K562 (cell line): Measurements from ENCODE around the gene OLFML1. TPM values are rescaled to one million over a fixed set of nuclear protein-coding genes. Genes with fewer than 3 reads are reported as not detected.

ENCODE experiments used
- ATAC-seq: fragments of 200-7000 bp; cut with Tn5 transposase; 3 replicates; pipeline ENCODE4 v1.9.1; 2020; ENCODE audit warnings: moderate library complexity
- BruUV-seq: library from RNA; stranded (reverse); fragments of 400-500 nt; replicated peaks from 2 replicates; lab custom pipeline; 2021; lab: Mats Ljungman, UMichigan
- CTCF ChIA-PET: fragments of 300-600 bp; formaldehyde crosslinking; extraction: SDS; loops from one replicate; lab custom pipeline; 2021; ENCODE audit warnings: low intra/inter-chr PET ratio; lab: Yijun Ruan, JAX
- POLR2A ChIA-PET: fragments of 300-600, 350-650 bp; sonication (Branson Sonifier 250); formaldehyde crosslinking; extraction: SDS; loops from one replicate; lab custom pipeline; 2021; ENCODE audit warnings: antibody characterized with exemption, inconsistent platforms; lab: Yijun Ruan, JAX
- DNase-seq, 4 experiments: peaks; one replicate each; pipeline versions ENCODE4 v3.0.0 to v3.0.0-alpha.2; 2011 to 2018; ENCODE audit warnings: low spot score in 3 of 4, mixed read lengths in 3 of 4; ENCODE audit errors: extremely low read depth in 1 of 4
- FAIRE-seq: peaks from 2 replicates; lab custom pipeline; 2011; peaks lifted over from hg19 to GRCh38; lab: Jason Lieb, UNC
- H2AFZ ChIP-seq: 2 replicates; pipeline ENCODE4 v1.6.0; 2011; ENCODE audit warnings: low read depth, low read length, control low read depth, inconsistent platforms
- H3K27ac ChIP-seq: fragments of 200-600 bp; 3 replicates; pipeline ENCODE4 v1.8.0; 2011; ENCODE audit warnings: low read depth, mild to moderate bottlenecking, control low read depth, inconsistent platforms, low read length, moderate library complexity, mixed read lengths; ENCODE audit errors: extremely low read depth
- H3K27me3 ChIP-seq, 2 experiments: fragments of 300-600 bp in 1 of 2; 2 replicates in 1 of 2; 3 replicates in 1 of 2; pipeline versions ENCODE4 v1.6.0 to v1.8.0; 2011; ENCODE audit warnings: inconsistent platforms in 2 of 2, low read length in 2 of 2, mild to moderate bottlenecking in 1 of 2, mixed read lengths in 1 of 2, moderate library complexity in 1 of 2; ENCODE audit not compliant: control insufficient read depth in 2 of 2, insufficient read depth in 2 of 2
- H3K36me3 ChIP-seq: fragments of 300-600 bp; 3 replicates; pipeline ENCODE4 v1.8.0; 2011; ENCODE audit warnings: mild to moderate bottlenecking, low read length, inconsistent platforms; ENCODE audit not compliant: control insufficient read depth, insufficient read depth
- H3K4me1 ChIP-seq, 2 experiments: fragments of 200-600 bp in 1 of 2; replicated peaks in 1 of 2; 2 replicates in 1 of 2; 3 replicates in 1 of 2; pipeline versions ENCODE4 v1.5.1 to v1.8.0; 2011; ENCODE audit warnings: inconsistent platforms in 2 of 2, low read length in 2 of 2, mild to moderate bottlenecking in 1 of 2, mixed read lengths in 1 of 2, moderate library complexity in 1 of 2; ENCODE audit not compliant: control insufficient read depth in 2 of 2, insufficient read depth in 2 of 2
- H3K4me2 ChIP-seq: 2 replicates; pipeline ENCODE4 v1.6.1; 2011; ENCODE audit warnings: low read length, control low read depth, inconsistent platforms, mixed read lengths; ENCODE audit not compliant: insufficient read depth
- H3K4me3 ChIP-seq: fragments of 200-600 bp; sonication (generic), shearing (Covaris generic); 2 replicates; pipeline ENCODE4 v1.5.1; 2016; ENCODE audit warnings: control low read depth, inconsistent platforms
- H3K79me2 ChIP-seq: fragments of 200-600 bp; 3 replicates; pipeline ENCODE4 v1.8.0; 2011; ENCODE audit warnings: low read length, inconsistent platforms; ENCODE audit not compliant: control insufficient read depth, insufficient read depth
- H3K9ac ChIP-seq, 2 experiments: 2 replicates each; pipeline versions ENCODE4 v1.6.0 to v1.6.1; 2011; ENCODE audit warnings: low read depth in 2 of 2, low read length in 2 of 2, control low read depth in 1 of 2, inconsistent platforms in 1 of 2, mild to moderate bottlenecking in 1 of 2, mixed read lengths in 1 of 2; ENCODE audit not compliant: insufficient read depth in 1 of 2
- H3K9me1 ChIP-seq: one replicate; pipeline ENCODE4 v1.6.0; 2011; ENCODE audit warnings: inconsistent platforms, mild to moderate bottlenecking, low read length, moderate library complexity; ENCODE audit not compliant: control insufficient read depth, insufficient read depth
- H3K9me3 ChIP-seq: replicated peaks from 2 replicates; pipeline ENCODE4 v1.5.1; 2011; ENCODE audit warnings: low read depth, low read length, inconsistent platforms; ENCODE audit not compliant: control insufficient read depth, insufficient read depth
- H4K20me1 ChIP-seq: replicated peaks from 2 replicates; pipeline ENCODE4 v1.6.1; 2011; ENCODE audit warnings: low read length, inconsistent platforms, mixed read lengths; ENCODE audit not compliant: control insufficient read depth, insufficient read depth
- E2F3 ChIP-seq: fragments of 250-450 bp; sonication (Bioruptor Pico); IDR thresholded peaks from 2 replicates; pipeline ENCODE4 v1.4.0; 2020; ENCODE audit warnings: mild to moderate bottlenecking
- MYC ChIP-seq, 2 experiments: fragments of 250-450 bp in 1 of 2; sonication (Bioruptor Pico) in 1 of 2; IDR thresholded peaks; 2 replicates each; pipeline versions ENCODE4 v1.5.1 to v1.6.1; 2012 to 2021; ENCODE audit warnings: low read depth in 2 of 2, borderline replicate concordance in 1 of 2, improper control_type of control experiment in 1 of 2, low read length in 1 of 2, mild to moderate bottlenecking in 1 of 2, moderate library complexity in 1 of 2
- NBN ChIP-seq: fragments of 450-650 bp; IDR thresholded peaks from 2 replicates; pipeline ENCODE4 v1.6.1; 2016; ENCODE audit warnings: low read depth, mild to moderate bottlenecking
- WGBS: fragments of 100-300 bp; shearing (Covaris generic); methylation state at CpG from one replicate; pipeline ENCODE4 v1.1.6; 2016; ENCODE audit warnings: low coverage, mixed read lengths; ENCODE audit not compliant: insufficient coverage; ENCODE audit errors: missing lambda C conversion rate; 5-methylcytosine and 5-hydroxymethylcytosine counted together
- in situ Hi-C: fragments of 300-500 bp; cut with MboI; formaldehyde crosslinking; loops from 4 replicates; pipeline ENCODE4 v1.15.0; 2018; ENCODE audit warnings: inconsistent platforms, mixed read lengths
- intact Hi-C: fragments of 100-400 bp; cut with micrococcal nuclease; formaldehyde crosslinking; loops from 2 replicates; pipeline ENCODE4 v1.14.2; 2022
- polyA plus RNA-seq, 8 experiments: library from polyadenylated mRNA; depleted of rRNA in 4 of 8; stranded (reverse) in 5 of 8; unstranded in 3 of 8; fragments of >200 nt; fragmentation: Nextera tagmentation in 2 of 8; fragmentation: Illumina TruSeq in 1 of 8; extraction: Ambion mirVana in 2 of 8; extraction: Trizol in 1 of 8; gene quantifications; 2 replicates each; pipeline versions ENCODE4 v1.2.1 to v1.2.3, GENCODE V29; 2011 to 2014; ENCODE audit warnings: inconsistent platforms in 1 of 8, missing spikeins in 1 of 8
- total RNA-seq, 7 experiments: library from RNA; depleted of rRNA in 6 of 7; stranded (reverse); fragments of >200 nt in 6 of 7; fragmentation: Illumina TruSeq in 2 of 7; extraction: Trizol in 2 of 7; gene quantifications; 2 replicates each; pipeline versions ENCODE4 v1.2.1 to v1.2.3, GENCODE V29; 2011 to 2021; ENCODE audit warnings: low replicate concordance in 1 of 7
- TF ChIP-seq, protein P1 (sequence below): fragments of 250-450 bp; sonication (Bioruptor Pico); IDR thresholded peaks from 2 replicates; pipeline ENCODE4 v1.5.0; 2021
- TF ChIP-seq, protein P2 (sequence below): fragments of 200-600 bp; sonication (generic); IDR thresholded peaks from one replicate; pipeline ENCODE4 v1.6.1; 2012; ENCODE audit warnings: mild to moderate bottlenecking, low read depth, low read length, inconsistent platforms

OLFML1 gene
- total and polyA plus RNA-seq, 9 of the 15 experiments (the other 6 are each of a cell fraction or from before 2014, with no cell fraction given), result not detected

DNA sequence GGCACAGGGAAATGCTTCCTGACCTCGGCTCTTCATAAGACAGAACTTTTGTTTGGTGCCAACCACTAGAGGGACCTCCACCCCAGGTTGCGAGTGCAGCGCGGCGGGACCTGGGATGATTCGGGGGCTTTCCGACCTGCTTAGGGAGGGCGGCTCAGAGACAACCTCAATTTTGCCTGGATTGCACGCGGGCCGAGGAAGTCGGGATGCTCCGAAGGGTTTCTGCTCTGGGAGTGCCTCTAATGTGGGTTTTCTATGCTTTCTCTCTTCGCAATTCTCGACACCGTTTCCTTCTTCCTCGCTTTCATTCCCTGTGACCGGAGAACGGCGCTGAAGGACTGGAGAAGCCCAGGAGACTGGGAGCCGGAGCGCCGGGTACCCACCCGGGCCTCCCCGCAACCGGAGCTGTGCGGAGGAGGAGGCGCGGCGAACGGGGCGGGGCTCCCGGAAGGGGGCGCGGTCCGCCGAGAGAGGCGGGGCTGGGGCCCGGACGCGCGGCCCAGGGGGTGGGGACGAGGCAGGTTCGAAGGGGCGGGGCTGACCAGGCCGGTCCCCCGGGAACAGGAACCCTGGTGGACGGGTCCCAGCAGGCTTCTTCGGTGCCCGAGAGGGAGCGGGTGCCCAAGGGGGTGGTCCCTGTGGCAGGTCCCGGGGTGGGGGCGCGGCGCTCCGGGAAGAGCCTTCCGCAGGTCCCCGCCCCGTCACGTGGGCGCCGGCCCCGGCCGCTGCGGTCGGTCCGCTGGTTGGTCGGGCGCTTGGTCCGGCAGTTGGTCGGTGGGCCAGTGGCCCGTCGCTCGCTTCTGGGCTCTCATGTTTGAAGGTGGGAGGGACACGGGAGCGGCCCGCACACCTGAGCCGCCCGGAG lies 28.2 kb downstream of the OLFML1 start, which contains the start of gene PPFIBP2 (continued):
- TF ChIP-seq, protein P1, sequence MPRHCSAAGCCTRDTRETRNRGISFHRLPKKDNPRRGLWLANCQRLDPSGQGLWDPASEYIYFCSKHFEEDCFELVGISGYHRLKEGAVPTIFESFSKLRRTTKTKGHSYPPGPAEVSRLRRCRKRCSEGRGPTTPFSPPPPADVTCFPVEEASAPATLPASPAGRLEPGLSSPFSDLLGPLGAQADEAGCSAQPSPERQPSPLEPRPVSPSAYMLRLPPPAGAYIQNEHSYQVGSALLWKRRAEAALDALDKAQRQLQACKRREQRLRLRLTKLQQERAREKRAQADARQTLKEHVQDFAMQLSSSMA (CRISPR knock-in tag), result 0 out of 2 replicates have a peak, but pooled peaks have one; percentile 27

DNA sequence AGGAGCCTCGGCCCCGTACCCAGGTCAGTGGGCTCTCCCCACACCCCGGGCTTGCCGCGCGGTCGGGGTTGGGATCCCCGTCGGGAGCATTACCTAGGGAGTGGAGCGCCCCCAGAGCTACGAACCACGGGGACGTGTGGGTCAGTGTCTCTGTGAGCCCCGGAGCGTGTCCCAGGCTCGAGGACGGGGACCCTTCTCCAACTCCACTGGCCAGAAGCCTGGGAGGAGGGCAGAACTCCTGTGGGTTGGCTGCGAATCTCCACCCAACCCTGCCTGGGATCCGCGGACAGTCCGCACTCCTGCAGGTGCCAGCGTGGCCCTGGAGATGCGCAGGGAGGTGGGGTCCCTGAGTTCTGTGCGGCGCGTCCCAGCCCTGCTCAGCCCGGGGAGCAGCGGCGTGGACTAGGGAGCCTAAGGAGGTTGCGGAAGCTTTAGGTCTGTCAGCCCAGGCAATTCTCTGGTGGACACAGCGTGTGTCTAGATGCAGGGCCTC lies 28.8 kb downstream of the OLFML1 start:
- Histone ChIP-seq H3K79me2 (no peaks in the 10 kb centered on the region), H3K4me3 (peak overlapping the region; percentile 70), H3K4me2 (peak overlapping the region; percentile 80), H3K27me3 (peaks cover 4 to 35% of the 10 kb centered on the region in 2 experiments; a peak in 4 of 5 replicates), H2AFZ (peak overlapping the region; percentile 93), H3K36me3 (no peaks in the 10 kb centered on the region), H4K20me1 (0 out of 2 replicates have a peak, but pooled peaks cover 2% of the 10 kb centered on the region), H3K4me1 (peaks cover 0 to 18% of the 10 kb centered on the region in 2 experiments; a peak in 3 of 5 replicates), H3K9me3 (no peaks in the 10 kb centered on the region), H3K9me1 (no peaks in the 10 kb centered on the region), H3K27ac (no peak overlapping the region; the same call in 2 of the 3 replicates), H3K9ac (peak overlapping the region; percentile 51 to 87; a peak in 3 of 4 replicates)
- ATAC-seq (peak; percentile 52), FAIRE-seq (no peak), DNase-seq (peak in 1 of 4 experiments; percentile 12)
- CTCF ChIA-PET, result no interaction called here
- POLR2A ChIA-PET, result interaction anchor here (0.6 to 0.9 kb wide), 2 partner anchors 26 to 139 kb away, joined by 3 to 5 read pairs; no protein-coding TSS in a partner anchor
- WGBS, result 23% methylated on average over 25 of the region's 31 CpGs
- intact Hi-C loops (no loop called here), in situ Hi-C loops (no loop called here)
- no TSS peak for BruUV-seq
- no peak for TF ChIP-seq MYC (IDR thresholded peaks at IDR 0.05; ENCODE audit: low read depth, low read length)
- peak; percentile 42; the same call in 1 of the 2 replicates for TF ChIP-seq MYC (CRISPR knock-in tag; IDR thresholded peaks at IDR 0.05; ENCODE audit: borderline replicate concordance, low read depth)
- TF ChIP-seq, protein P2, sequence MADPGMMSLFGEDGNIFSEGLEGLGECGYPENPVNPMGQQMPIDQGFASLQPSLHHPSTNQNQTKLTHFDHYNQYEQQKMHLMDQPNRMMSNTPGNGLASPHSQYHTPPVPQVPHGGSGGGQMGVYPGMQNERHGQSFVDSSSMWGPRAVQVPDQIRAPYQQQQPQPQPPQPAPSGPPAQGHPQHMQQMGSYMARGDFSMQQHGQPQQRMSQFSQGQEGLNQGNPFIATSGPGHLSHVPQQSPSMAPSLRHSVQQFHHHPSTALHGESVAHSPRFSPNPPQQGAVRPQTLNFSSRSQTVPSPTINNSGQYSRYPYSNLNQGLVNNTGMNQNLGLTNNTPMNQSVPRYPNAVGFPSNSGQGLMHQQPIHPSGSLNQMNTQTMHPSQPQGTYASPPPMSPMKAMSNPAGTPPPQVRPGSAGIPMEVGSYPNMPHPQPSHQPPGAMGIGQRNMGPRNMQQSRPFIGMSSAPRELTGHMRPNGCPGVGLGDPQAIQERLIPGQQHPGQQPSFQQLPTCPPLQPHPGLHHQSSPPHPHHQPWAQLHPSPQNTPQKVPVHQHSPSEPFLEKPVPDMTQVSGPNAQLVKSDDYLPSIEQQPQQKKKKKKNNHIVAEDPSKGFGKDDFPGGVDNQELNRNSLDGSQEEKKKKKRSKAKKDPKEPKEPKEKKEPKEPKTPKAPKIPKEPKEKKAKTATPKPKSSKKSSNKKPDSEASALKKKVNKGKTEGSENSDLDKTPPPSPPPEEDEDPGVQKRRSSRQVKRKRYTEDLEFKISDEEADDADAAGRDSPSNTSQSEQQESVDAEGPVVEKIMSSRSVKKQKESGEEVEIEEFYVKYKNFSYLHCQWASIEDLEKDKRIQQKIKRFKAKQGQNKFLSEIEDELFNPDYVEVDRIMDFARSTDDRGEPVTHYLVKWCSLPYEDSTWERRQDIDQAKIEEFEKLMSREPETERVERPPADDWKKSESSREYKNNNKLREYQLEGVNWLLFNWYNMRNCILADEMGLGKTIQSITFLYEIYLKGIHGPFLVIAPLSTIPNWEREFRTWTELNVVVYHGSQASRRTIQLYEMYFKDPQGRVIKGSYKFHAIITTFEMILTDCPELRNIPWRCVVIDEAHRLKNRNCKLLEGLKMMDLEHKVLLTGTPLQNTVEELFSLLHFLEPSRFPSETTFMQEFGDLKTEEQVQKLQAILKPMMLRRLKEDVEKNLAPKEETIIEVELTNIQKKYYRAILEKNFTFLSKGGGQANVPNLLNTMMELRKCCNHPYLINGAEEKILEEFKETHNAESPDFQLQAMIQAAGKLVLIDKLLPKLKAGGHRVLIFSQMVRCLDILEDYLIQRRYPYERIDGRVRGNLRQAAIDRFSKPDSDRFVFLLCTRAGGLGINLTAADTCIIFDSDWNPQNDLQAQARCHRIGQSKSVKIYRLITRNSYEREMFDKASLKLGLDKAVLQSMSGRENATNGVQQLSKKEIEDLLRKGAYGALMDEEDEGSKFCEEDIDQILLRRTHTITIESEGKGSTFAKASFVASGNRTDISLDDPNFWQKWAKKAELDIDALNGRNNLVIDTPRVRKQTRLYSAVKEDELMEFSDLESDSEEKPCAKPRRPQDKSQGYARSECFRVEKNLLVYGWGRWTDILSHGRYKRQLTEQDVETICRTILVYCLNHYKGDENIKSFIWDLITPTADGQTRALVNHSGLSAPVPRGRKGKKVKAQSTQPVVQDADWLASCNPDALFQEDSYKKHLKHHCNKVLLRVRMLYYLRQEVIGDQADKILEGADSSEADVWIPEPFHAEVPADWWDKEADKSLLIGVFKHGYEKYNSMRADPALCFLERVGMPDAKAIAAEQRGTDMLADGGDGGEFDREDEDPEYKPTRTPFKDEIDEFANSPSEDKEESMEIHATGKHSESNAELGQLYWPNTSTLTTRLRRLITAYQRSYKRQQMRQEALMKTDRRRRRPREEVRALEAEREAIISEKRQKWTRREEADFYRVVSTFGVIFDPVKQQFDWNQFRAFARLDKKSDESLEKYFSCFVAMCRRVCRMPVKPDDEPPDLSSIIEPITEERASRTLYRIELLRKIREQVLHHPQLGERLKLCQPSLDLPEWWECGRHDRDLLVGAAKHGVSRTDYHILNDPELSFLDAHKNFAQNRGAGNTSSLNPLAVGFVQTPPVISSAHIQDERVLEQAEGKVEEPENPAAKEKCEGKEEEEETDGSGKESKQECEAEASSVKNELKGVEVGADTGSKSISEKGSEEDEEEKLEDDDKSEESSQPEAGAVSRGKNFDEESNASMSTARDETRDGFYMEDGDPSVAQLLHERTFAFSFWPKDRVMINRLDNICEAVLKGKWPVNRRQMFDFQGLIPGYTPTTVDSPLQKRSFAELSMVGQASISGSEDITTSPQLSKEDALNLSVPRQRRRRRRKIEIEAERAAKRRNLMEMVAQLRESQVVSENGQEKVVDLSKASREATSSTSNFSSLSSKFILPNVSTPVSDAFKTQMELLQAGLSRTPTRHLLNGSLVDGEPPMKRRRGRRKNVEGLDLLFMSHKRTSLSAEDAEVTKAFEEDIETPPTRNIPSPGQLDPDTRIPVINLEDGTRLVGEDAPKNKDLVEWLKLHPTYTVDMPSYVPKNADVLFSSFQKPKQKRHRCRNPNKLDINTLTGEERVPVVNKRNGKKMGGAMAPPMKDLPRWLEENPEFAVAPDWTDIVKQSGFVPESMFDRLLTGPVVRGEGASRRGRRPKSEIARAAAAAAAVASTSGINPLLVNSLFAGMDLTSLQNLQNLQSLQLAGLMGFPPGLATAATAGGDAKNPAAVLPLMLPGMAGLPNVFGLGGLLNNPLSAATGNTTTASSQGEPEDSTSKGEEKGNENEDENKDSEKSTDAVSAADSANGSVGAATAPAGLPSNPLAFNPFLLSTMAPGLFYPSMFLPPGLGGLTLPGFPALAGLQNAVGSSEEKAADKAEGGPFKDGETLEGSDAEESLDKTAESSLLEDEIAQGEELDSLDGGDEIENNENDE, result no peak
- TF ChIP-seq E2F3 (CRISPR knock-in tag), result no peak
- TF ChIP-seq NBN, result no peak
